Astrocyte of the cerebellum (primary cell): Measurements from ENCODE around the gene EYA2.

Experiments
- DNase-seq: peaks from one replicate; pipeline ENCODE4 v3.0.0-alpha.2; 2011; ENCODE audit warnings: low read depth
- H3K4me3 ChIP-seq: 2 replicates; pipeline ENCODE4 v1.5.1; 2011; ENCODE audit warnings: mild to moderate bottlenecking, low read depth, low read length, moderate library complexity
- in situ Hi-C: cut with HindIII; loops from 2 replicates; pipeline ENCODE4 v1.10.0; 2017; ENCODE audit warnings: low sequenced_read_pairs
- TF ChIP-seq, protein P1 (sequence below): IDR thresholded peaks from 2 replicates; pipeline ENCODE4 v1.5.1; 2012; ENCODE audit warnings: low read length, low read depth, moderate library complexity, mild to moderate bottlenecking; ENCODE audit errors: missing control alignments

EYA2 gene

GRCh38 chr20:47032933-47033578 lies 138.4 kb downstream of the EYA2 start:
- H3K4me3 ChIP-seq: no peak overlapping the region
- TF ChIP-seq, protein P1, sequence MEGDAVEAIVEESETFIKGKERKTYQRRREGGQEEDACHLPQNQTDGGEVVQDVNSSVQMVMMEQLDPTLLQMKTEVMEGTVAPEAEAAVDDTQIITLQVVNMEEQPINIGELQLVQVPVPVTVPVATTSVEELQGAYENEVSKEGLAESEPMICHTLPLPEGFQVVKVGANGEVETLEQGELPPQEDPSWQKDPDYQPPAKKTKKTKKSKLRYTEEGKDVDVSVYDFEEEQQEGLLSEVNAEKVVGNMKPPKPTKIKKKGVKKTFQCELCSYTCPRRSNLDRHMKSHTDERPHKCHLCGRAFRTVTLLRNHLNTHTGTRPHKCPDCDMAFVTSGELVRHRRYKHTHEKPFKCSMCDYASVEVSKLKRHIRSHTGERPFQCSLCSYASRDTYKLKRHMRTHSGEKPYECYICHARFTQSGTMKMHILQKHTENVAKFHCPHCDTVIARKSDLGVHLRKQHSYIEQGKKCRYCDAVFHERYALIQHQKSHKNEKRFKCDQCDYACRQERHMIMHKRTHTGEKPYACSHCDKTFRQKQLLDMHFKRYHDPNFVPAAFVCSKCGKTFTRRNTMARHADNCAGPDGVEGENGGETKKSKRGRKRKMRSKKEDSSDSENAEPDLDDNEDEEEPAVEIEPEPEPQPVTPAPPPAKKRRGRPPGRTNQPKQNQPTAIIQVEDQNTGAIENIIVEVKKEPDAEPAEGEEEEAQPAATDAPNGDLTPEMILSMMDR: no peak
- no peak for DNase-seq
- in situ Hi-C loops: no loop called here

- no peak for DNase-seq
- no peak overlapping the region for H3K4me3 ChIP-seq
- TF ChIP-seq, protein P1: no peak
- in situ Hi-C loops: no loop called here
Measured at GRCh38 chr20:47033665-47034064, 139.0 kb downstream of the EYA2 start.

GRCh38 chr20:47035026-47035590 lies 140.5 kb downstream of the EYA2 start:
- in situ Hi-C loops: no loop called here
- DNase-seq: no peak
- TF ChIP-seq, protein P1: no peak
- H3K4me3 ChIP-seq: no peak overlapping the region

DNA sequence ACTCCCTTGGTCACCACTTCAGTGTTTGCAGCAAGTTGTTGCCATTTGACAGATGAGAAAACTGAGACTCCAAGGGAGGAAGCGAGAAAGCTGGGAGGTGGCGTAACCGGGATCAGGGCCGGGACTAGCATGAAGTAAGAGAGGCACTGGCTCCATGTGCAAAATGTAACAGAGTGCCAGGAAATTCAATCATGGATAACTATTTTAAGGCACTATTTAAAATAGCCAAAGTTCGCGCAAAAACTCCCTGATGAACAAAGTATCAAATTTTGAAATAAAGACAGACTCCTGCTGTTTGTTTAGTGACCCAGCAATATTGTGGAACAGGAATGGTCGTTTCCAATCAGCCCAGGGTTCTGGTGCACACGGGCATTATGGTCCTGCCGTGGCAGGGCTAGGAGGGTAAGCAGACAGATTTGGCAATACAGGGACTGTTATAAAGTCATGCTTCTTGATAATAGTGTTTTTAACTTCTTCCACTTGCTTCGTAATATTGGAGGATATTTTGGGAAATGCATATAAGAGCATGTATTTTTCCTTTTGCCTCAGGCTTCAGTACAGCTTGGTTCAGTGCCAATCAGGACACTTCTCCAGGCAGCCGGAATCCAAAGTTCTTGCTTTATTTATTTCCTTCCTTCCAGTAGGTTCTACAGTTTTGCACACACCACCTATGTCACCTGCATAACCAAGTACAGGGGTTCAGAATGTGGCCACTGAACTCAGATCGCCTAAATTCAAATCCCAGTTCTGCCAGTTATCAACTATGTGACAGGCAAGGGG lies 141.6 kb downstream of the EYA2 start:
- TF ChIP-seq, protein P1: no peak
- in situ Hi-C loops: no loop called here
- DNase-seq: no peak
- H3K4me3 ChIP-seq: no peak overlapping the region

GRCh38 chr20:47038566-47039560 lies 144.2 kb downstream of the EYA2 start:
- DNase-seq: no peak
- H3K4me3 ChIP-seq: no peak overlapping the region
- in situ Hi-C loops: no loop called here
- TF ChIP-seq, protein P1: no peak
